ENCODE results near the gene TTC22.
A peak's percentile ranks its signal among the peaks of the same experiment; 100 is the strongest.

The TTC22 gene

GRCh38 chr1:54768093-54768492, 33.0 kb downstream of the TTC22 start:
- Mint-ChIP-seq H3K27me3 (ENCODE audit: low read depth) (no peaks in the 10 kb centered on the region), H3K27ac (no peak overlapping the region), H3K36me3 (ENCODE audit: low read depth) (no peaks in the 10 kb centered on the region), H3K9me3 (no peaks in the 10 kb centered on the region), H3K4me1 (ENCODE audit: low read depth) (peaks cover 9% of the 10 kb centered on the region), H3K4me3 (no peak overlapping the region)

GRCh38 chr1:54767526-54767925, 33.6 kb downstream of the TTC22 start:
- no peak overlapping the region for H3K4me3 Mint-ChIP-seq

GRCh38 chr1:54766726-54767125, 34.4 kb downstream of the TTC22 start:
- no peaks in the 10 kb centered on the region for H3K36me3 Mint-ChIP-seq (ENCODE audit: low read depth)
- no peaks in the 10 kb centered on the region for H3K27me3 Mint-ChIP-seq (ENCODE audit: low read depth)
- H3K27ac Mint-ChIP-seq, result no peak overlapping the region
- H3K9me3 Mint-ChIP-seq, result no peaks in the 10 kb centered on the region
- no peak overlapping the region for H3K4me3 Mint-ChIP-seq
- H3K4me1 Mint-ChIP-seq (ENCODE audit: low read depth), result peaks cover 13% of the 10 kb centered on the region

More at GRCh38 chr1:54767526-54767925, 33.6 kb downstream of the TTC22 start:
- H3K4me1 Mint-ChIP-seq (ENCODE audit: low read depth), result peaks cover 13% of the 10 kb centered on the region
- H3K36me3 Mint-ChIP-seq (ENCODE audit: low read depth), result no peaks in the 10 kb centered on the region
- H3K9me3 Mint-ChIP-seq, result no peaks in the 10 kb centered on the region
- no peaks in the 10 kb centered on the region for H3K27me3 Mint-ChIP-seq (ENCODE audit: low read depth)
- no peak overlapping the region for H3K27ac Mint-ChIP-seq

- Mint-ChIP-seq H3K9me3 (no peaks in the 10 kb centered on the region), H3K4me3 (peak overlapping the region; percentile 88), H3K36me3 (ENCODE audit: low read depth) (no peaks in the 10 kb centered on the region), H3K4me1 (ENCODE audit: low read depth) (peaks cover 14% of the 10 kb centered on the region), H3K27ac (peak overlapping the region; percentile 81), H3K27me3 (ENCODE audit: low read depth) (no peaks in the 10 kb centered on the region)
These were observed 36.1 kb downstream of the TTC22 start for GRCh38 chr1:54764922-54765561.

GRCh38 chr1:54764133-54764921, 36.8 kb downstream of the TTC22 start, which contains the start of gene PARS2:
Gene PARS2, minus strand, starts transcription at chr1:54764523. Its CDS starts 5,362 bp downstream, at chr1:54759161.
- H3K4me3 Mint-ChIP-seq, result peak within 1 kb of the TSS; percentile 88
- H3K27me3 Mint-ChIP-seq (ENCODE audit: low read depth), result no peaks in the 10 kb centered on the region
- no peaks in the 10 kb centered on the region for H3K9me3 Mint-ChIP-seq
- no peaks in the 10 kb centered on the region for H3K36me3 Mint-ChIP-seq (ENCODE audit: low read depth)
- peak within 1 kb of the TSS; percentile 81 for H3K27ac Mint-ChIP-seq
- H3K4me1 Mint-ChIP-seq (ENCODE audit: low read depth), result peaks cover 15% of the 10 kb centered on the region

- Mint-ChIP-seq H3K4me1 (ENCODE audit: low read depth) (peaks cover 15% of the 10 kb centered on the region), H3K4me3 (peak overlapping the region; percentile 88), H3K9me3 (no peaks in the 10 kb centered on the region), H3K36me3 (ENCODE audit: low read depth) (no peaks in the 10 kb centered on the region), H3K27me3 (ENCODE audit: low read depth) (no peaks in the 10 kb centered on the region), H3K27ac (peak overlapping the region; percentile 81)
These were observed 37.3 kb downstream of the TTC22 start for GRCh38 chr1:54763816-54764132.

GRCh38 chr1:54758678-54759348, 42.3 kb downstream of the TTC22 start:
- Mint-ChIP-seq H3K27ac (no peak overlapping the region), H3K4me1 (ENCODE audit: low read depth) (peaks cover 9% of the 10 kb centered on the region), H3K4me3 (no peak overlapping the region), H3K27me3 (ENCODE audit: low read depth) (no peaks in the 10 kb centered on the region), H3K36me3 (ENCODE audit: low read depth) (peaks cover 3% of the 10 kb centered on the region), H3K9me3 (no peaks in the 10 kb centered on the region)

- Mint-ChIP-seq H3K4me3 (no peak overlapping the region), H3K4me1 (ENCODE audit: low read depth) (peaks cover 3% of the 10 kb centered on the region), H3K27ac (no peak overlapping the region), H3K27me3 (ENCODE audit: low read depth) (no peaks in the 10 kb centered on the region), H3K36me3 (ENCODE audit: low read depth) (peaks cover 3% of the 10 kb centered on the region), H3K9me3 (no peaks in the 10 kb centered on the region)
These were observed 43.3 kb downstream of the TTC22 start for GRCh38 chr1:54757833-54758232.

- H3K9me3 Mint-ChIP-seq, result no peaks in the 10 kb centered on the region
- no peak overlapping the region for H3K27ac Mint-ChIP-seq
- no peaks in the 10 kb centered on the region for H3K27me3 Mint-ChIP-seq (ENCODE audit: low read depth)
- no peaks in the 10 kb centered on the region for H3K4me1 Mint-ChIP-seq (ENCODE audit: low read depth)
- peaks cover 3% of the 10 kb centered on the region for H3K36me3 Mint-ChIP-seq (ENCODE audit: low read depth)
- H3K4me3 Mint-ChIP-seq, result no peak overlapping the region
These were observed 46.4 kb downstream of the TTC22 start for GRCh38 chr1:54754486-54755285.

GRCh38 chr1:54754045-54754444, 47.1 kb downstream of the TTC22 start:
- no peaks in the 10 kb centered on the region for H3K4me1 Mint-ChIP-seq (ENCODE audit: low read depth)
- H3K36me3 Mint-ChIP-seq (ENCODE audit: low read depth), result peaks cover 3% of the 10 kb centered on the region
- H3K9me3 Mint-ChIP-seq, result no peaks in the 10 kb centered on the region
- no peaks in the 10 kb centered on the region for H3K27me3 Mint-ChIP-seq (ENCODE audit: low read depth)
- H3K4me3 Mint-ChIP-seq, result no peak overlapping the region
- H3K27ac Mint-ChIP-seq, result no peak overlapping the region

- Mint-ChIP-seq H3K27me3 (ENCODE audit: low read depth) (no peaks in the 10 kb centered on the region), H3K4me3 (no peak overlapping the region), H3K27ac (no peak overlapping the region), H3K36me3 (ENCODE audit: low read depth) (no peaks in the 10 kb centered on the region), H3K9me3 (no peaks in the 10 kb centered on the region), H3K4me1 (ENCODE audit: low read depth) (no peaks in the 10 kb centered on the region)
These were observed 49.7 kb downstream of the TTC22 start for GRCh38 chr1:54751426-54751825.

- Mint-ChIP-seq H3K4me3 (no peak overlapping the region), H3K36me3 (ENCODE audit: low read depth) (no peaks in the 10 kb centered on the region), H3K27ac (no peak overlapping the region), H3K27me3 (ENCODE audit: low read depth) (no peaks in the 10 kb centered on the region), H3K9me3 (no peaks in the 10 kb centered on the region), H3K4me1 (ENCODE audit: low read depth) (no peaks in the 10 kb centered on the region)
These were observed 50.5 kb downstream of the TTC22 start for GRCh38 chr1:54750596-54750995.

- Mint-ChIP-seq H3K9me3 (no peaks in the 10 kb centered on the region), H3K36me3 (ENCODE audit: low read depth) (no peaks in the 10 kb centered on the region), H3K27me3 (ENCODE audit: low read depth) (no peaks in the 10 kb centered on the region), H3K4me3 (no peak overlapping the region), H3K27ac (no peak overlapping the region), H3K4me1 (ENCODE audit: low read depth) (no peaks in the 10 kb centered on the region)
These were observed 52.9 kb downstream of the TTC22 start for GRCh38 chr1:54748094-54748835.

GRCh38 chr1:54745864-54746263, 55.3 kb downstream of the TTC22 start:
- H3K4me3 Mint-ChIP-seq, result no peak overlapping the region
- no peaks in the 10 kb centered on the region for H3K4me1 Mint-ChIP-seq (ENCODE audit: low read depth)
- peaks cover 12% of the 10 kb centered on the region for H3K36me3 Mint-ChIP-seq (ENCODE audit: low read depth)
- H3K27ac Mint-ChIP-seq, result no peak overlapping the region
- no peaks in the 10 kb centered on the region for H3K9me3 Mint-ChIP-seq
- H3K27me3 Mint-ChIP-seq (ENCODE audit: low read depth), result no peaks in the 10 kb centered on the region

Measured in T-helper 1 cell treated with Interleukin-12 subunit alpha and Interleukin-12 subunit beta and Interleukin-4 antibody, amounts not matched to agents 30 μg/mL and 1 μg/mL, for 36 hours (primary cell).